T-cell (primary cell): ENCODE data around the gene SIRPG. TPM values are rescaled to one million over a fixed set of nuclear protein-coding genes. Genes with fewer than 3 reads are reported as not detected.
A peak's percentile ranks its signal among the peaks of the same experiment; 100 is the strongest.

Source experiments
- ATAC-seq, 4 experiments: fragments of 200-7000 bp in 3 of 4; fragments of 150-1000 bp in 1 of 4; cut with Tn5 transposase; replicated peaks in 1 of 4; 1 replicate in 3 of 4; 2 replicates in 1 of 4; pipeline ENCODE4 v1.10.0; 2021; ENCODE audit warnings: moderate library complexity in 3 of 4, mild to moderate bottlenecking in 2 of 4, moderate number of reproducible peaks in 1 of 4
- CTCF ChIA-PET, 2 donors: fragments of 300-600 bp; sonication (Branson Sonifier 250); formaldehyde crosslinking; loops; one replicate each; lab custom pipeline; 2022; ENCODE audit warnings: antibody characterized with exemption in 2 of 2; lab: Charles Lee
- POLR2A ChIA-PET, 2 donors: fragments of 300-600 bp; sonication (Branson Sonifier 250); formaldehyde crosslinking; loops; one replicate each; lab custom pipeline; 2022; ENCODE audit warnings: antibody characterized with exemption in 2 of 2; lab: Charles Lee
- DNase-seq, 35 experiments: peaks; one replicate each; pipeline versions ENCODE4 v3.0.0 to v3.0.0-alpha.2; 2013 to 2023
- H3K27ac ChIP-seq: one replicate; pipeline ENCODE4 v1.5.1; 2013; ENCODE audit warnings: low read length
- H3K27me3 ChIP-seq, 2 experiments: replicated peaks in 1 of 2; 1 replicate in 1 of 2; 2 replicates in 1 of 2; pipeline versions ENCODE4 v1.6.1 to v1.7.0; 2013; ENCODE audit warnings: low read length in 1 of 2, mixed read lengths in 1 of 2; ENCODE audit not compliant: control insufficient read depth in 2 of 2, insufficient read depth in 2 of 2; ENCODE audit errors: extremely low read depth in 1 of 2
- H3K36me3 ChIP-seq, 2 donors: 1 replicate in 1 of 2; 2 replicates in 1 of 2; pipeline versions ENCODE4 v1.6.1 to v1.7.0; 2013; ENCODE audit warnings: low read length in 1 of 2; ENCODE audit not compliant: control insufficient read depth in 2 of 2, insufficient read depth in 1 of 2; ENCODE audit errors: extremely low read depth in 1 of 2
- H3K4me1 ChIP-seq, 2 experiments: 1 replicate in 1 of 2; 2 replicates in 1 of 2; pipeline versions ENCODE4 v1.6.1 to v1.7.0; 2013; ENCODE audit warnings: low read length in 2 of 2, mixed read lengths in 1 of 2; ENCODE audit not compliant: insufficient read depth in 2 of 2, control insufficient read depth in 1 of 2; ENCODE audit errors: extremely low read depth in 1 of 2
- H3K4me3 ChIP-seq, 2 donors: 1 replicate in 1 of 2; 2 replicates in 1 of 2; pipeline versions ENCODE4 v1.5.1 to v1.7.0; 2013; ENCODE audit warnings: mild to moderate bottlenecking in 2 of 2, low read length in 1 of 2, moderate library complexity in 1 of 2; ENCODE audit not compliant: control insufficient read depth in 1 of 2; ENCODE audit errors: extremely low read depth in 1 of 2
- H3K9me3 ChIP-seq: 2 replicates; pipeline ENCODE4 v1.7.0; 2013
- H3K27ac Mint-ChIP-seq, 2 donors: one replicate each; pipeline ENCODE4 v1.8.0; 2020 to 2021; ENCODE audit warnings: mild to moderate bottlenecking in 2 of 2, mixed read lengths in 2 of 2
- H3K27me3 Mint-ChIP-seq, 2 donors: one replicate each; pipeline ENCODE4 v1.8.0; 2021 to 2022; ENCODE audit warnings: mixed read lengths in 2 of 2
- H3K36me3 Mint-ChIP-seq: one replicate; pipeline ENCODE4 v1.8.0; 2021; ENCODE audit warnings: mixed read lengths
- H3K4me1 Mint-ChIP-seq, 3 donors: one replicate each; pipeline ENCODE4 v1.8.0; 2020 to 2022; ENCODE audit warnings: mixed read lengths in 3 of 3, mild to moderate bottlenecking in 1 of 3
- H3K4me3 Mint-ChIP-seq, 3 donors: one replicate each; pipeline ENCODE4 v1.8.0; 2020 to 2022; ENCODE audit warnings: mild to moderate bottlenecking in 3 of 3, mixed read lengths in 3 of 3, moderate library complexity in 3 of 3
- H3K9me3 Mint-ChIP-seq, 3 donors: one replicate each; pipeline ENCODE4 v1.8.0; 2020 to 2022; ENCODE audit warnings: mixed read lengths in 3 of 3
- WGBS: methylation state at CpG from one replicate; pipeline ENCODE4 v1.1.5; 2013; ENCODE audit warnings: missing lambda C conversion rate; ENCODE audit not compliant: insufficient coverage; 5-methylcytosine and 5-hydroxymethylcytosine counted together
- total RNA-seq, 35 experiments: library from RNA in 6 of 35; stranded (reverse) in 6 of 35; fragments of 120-200 nt in 1 of 35; gene quantifications; one replicate each; pipeline versions ENCODE4 v1.2.1 to v1.2.4 and lab custom pipeline; 2013 to 2026

The SIRPG gene
- total RNA-seq, 5 donors from 2014 or later (not counting 1 experiment from before 2014, with no cell fraction given): 25.4 to 59.5 (median 28.6) TPM

GRCh38 chr20:1629321-1629720 is 28.3 kb downstream of the SIRPG start:
- H3K27ac Mint-ChIP-seq: peak overlapping the region; percentile 81 to 89
- 93% methylated on average over 4 of the region's 5 CpGs for WGBS
- POLR2A ChIA-PET: interaction anchor here in 1 of 2 donors (0.6 kb wide), 1 partner anchor 48 kb away, joined by 3 read pairs; no protein-coding TSS in a partner anchor

DNA sequence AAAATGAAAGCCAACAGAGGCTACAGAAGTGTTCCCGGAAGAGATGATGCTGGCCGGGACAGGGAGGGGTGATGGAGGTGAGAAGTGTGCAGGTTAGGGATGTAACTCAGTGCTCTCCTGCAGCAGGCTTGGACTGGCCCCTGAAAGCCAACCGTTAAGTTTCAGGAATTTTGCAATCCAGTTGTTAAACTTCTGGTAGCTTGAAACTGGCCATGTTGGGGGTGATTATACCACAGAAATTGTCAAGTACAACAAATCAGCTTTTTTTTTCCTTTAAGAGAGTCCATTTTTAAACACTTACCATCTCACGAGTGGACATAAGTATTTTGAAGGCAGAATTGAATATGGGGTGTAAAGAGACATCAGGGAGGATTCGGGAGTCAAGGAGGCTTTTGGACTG is 29.0 kb downstream of the SIRPG start:
- peak overlapping the region; percentile 81 to 89 for H3K27ac Mint-ChIP-seq
- no peaks in the 10 kb centered on the region for H3K27me3 Mint-ChIP-seq
- peaks cover 37% of the 10 kb centered on the region for H3K36me3 Mint-ChIP-seq
- H3K36me3 ChIP-seq: peaks cover 11 to 54% of the 10 kb centered on the region in 2 donors
- no peaks in the 10 kb centered on the region for H3K9me3 ChIP-seq
- no peak overlapping the region for H3K4me3 ChIP-seq
- no peaks in the 10 kb centered on the region for H3K27me3 ChIP-seq
- POLR2A ChIA-PET: no interaction called here
- H3K4me3 Mint-ChIP-seq: no peak overlapping the region
- DNase-seq (no peak), ATAC-seq (no peak)
- H3K27ac ChIP-seq: no peak overlapping the region
- H3K9me3 Mint-ChIP-seq: no peaks in the 10 kb centered on the region
- H3K4me1 ChIP-seq: peaks cover 0 to 16% of the 10 kb centered on the region in 2 experiments
- CTCF ChIA-PET: no interaction called here
- H3K4me1 Mint-ChIP-seq: peaks cover 65 to 79% (median 74%) of the 10 kb centered on the region in 3 donors
- 100% methylated on average over 3 of the region's 5 CpGs for WGBS

More at GRCh38 chr20:1629321-1629720, 28.3 kb downstream of the SIRPG start:
- H3K9me3 Mint-ChIP-seq: no peaks in the 10 kb centered on the region
- H3K4me1 Mint-ChIP-seq: peaks cover 65 to 79% (median 71%) of the 10 kb centered on the region in 3 donors
- no peak overlapping the region for H3K4me3 Mint-ChIP-seq
- ATAC-seq: no peak
- peaks cover 41% of the 10 kb centered on the region for H3K36me3 Mint-ChIP-seq
- H3K4me1 ChIP-seq: peaks cover 0 to 16% of the 10 kb centered on the region in 2 experiments
- peaks cover 13 to 55% of the 10 kb centered on the region in 2 donors for H3K36me3 ChIP-seq
- H3K27ac ChIP-seq: no peak overlapping the region
- no peak for DNase-seq
- no peak overlapping the region for H3K4me3 ChIP-seq
- no peaks in the 10 kb centered on the region for H3K27me3 ChIP-seq
- no peaks in the 10 kb centered on the region for H3K9me3 ChIP-seq
- no peaks in the 10 kb centered on the region for H3K27me3 Mint-ChIP-seq
- CTCF ChIA-PET: no interaction called here

DNA sequence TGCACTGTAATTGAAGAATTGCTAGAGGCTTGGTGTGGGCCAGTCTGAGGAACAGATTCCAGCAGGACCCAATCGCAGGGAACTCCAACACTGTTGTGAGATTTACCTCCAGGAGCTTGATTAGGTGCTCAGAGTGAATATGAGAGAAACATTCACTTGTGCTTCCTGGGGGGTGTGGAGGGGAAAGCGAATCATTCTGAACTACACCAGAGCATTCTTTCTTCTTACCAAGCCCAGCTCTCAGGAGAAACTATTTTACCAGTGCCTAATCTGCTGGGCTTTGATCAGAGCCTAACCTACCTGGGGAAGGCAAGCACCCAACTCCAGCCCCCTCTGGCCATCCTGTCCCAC is 30.4 kb downstream of the SIRPG start:
- peaks cover 11 to 48% of the 10 kb centered on the region in 2 donors for H3K36me3 ChIP-seq
- H3K27ac ChIP-seq: peak overlapping the region; percentile 44
- ChIA-PET CTCF (interaction anchor here in 1 of 2 donors (1.1 kb wide), 1 partner anchor 71 kb away, joined by 3 read pairs; no protein-coding TSS in a partner anchor), POLR2A (no interaction called here)
- no peak for ATAC-seq
- Mint-ChIP-seq H3K27me3 (no peaks in the 10 kb centered on the region), H3K27ac (peak overlapping the region; percentile 82 to 92), H3K4me1 (peaks cover 65 to 80% (median 74%) of the 10 kb centered on the region in 3 donors), H3K4me3 (no peak overlapping the region), H3K9me3 (no peaks in the 10 kb centered on the region), H3K36me3 (peaks cover 30% of the 10 kb centered on the region)
- no peaks in the 10 kb centered on the region for H3K9me3 ChIP-seq
- DNase-seq: no peak
- WGBS: 67% methylated on average over 1 of the region's 2 CpGs
- peaks cover 5 to 25% of the 10 kb centered on the region in 2 experiments for H3K4me1 ChIP-seq
- H3K4me3 ChIP-seq: no peak overlapping the region
- no peaks in the 10 kb centered on the region for H3K27me3 ChIP-seq

GRCh38 chr20:1626528-1627199 is 30.9 kb downstream of the SIRPG start:
- DNase-seq (no peak), ATAC-seq (no peak)
- 88% methylated on average over 2 of the region's 3 CpGs for WGBS
- Histone ChIP-seq H3K27ac (peak overlapping the region; percentile 44), H3K4me3 (no peak overlapping the region), H3K27me3 (no peaks in the 10 kb centered on the region), H3K4me1 (peaks cover 7 to 24% of the 10 kb centered on the region in 2 experiments), H3K9me3 (no peaks in the 10 kb centered on the region), H3K36me3 (peaks cover 11 to 44% of the 10 kb centered on the region in 2 donors)
- Mint-ChIP-seq H3K4me3 (no peak overlapping the region), H3K27ac (peak overlapping the region; percentile 86 to 92), H3K27me3 (no peaks in the 10 kb centered on the region), H3K4me1 (peaks cover 65 to 80% (median 72%) of the 10 kb centered on the region in 3 donors), H3K9me3 (no peaks in the 10 kb centered on the region), H3K36me3 (peaks cover 30% of the 10 kb centered on the region)
- POLR2A ChIA-PET: no interaction called here
- CTCF ChIA-PET: interaction anchor here in 1 of 2 donors (1.1 kb wide), 1 partner anchor 70 kb away, joined by 3 read pairs; no protein-coding TSS in a partner anchor

- CTCF ChIA-PET: interaction anchor here in 1 of 2 donors (0.6 kb wide), 1 partner anchor 1519 kb away, joined by 3 read pairs; no protein-coding TSS in a partner anchor
- H3K4me3 Mint-ChIP-seq: no peak overlapping the region
- Histone ChIP-seq H3K27ac (no peak overlapping the region), H3K4me1 (peaks cover 19 to 27% of the 10 kb centered on the region in 2 experiments), H3K4me3 (no peak overlapping the region), H3K9me3 (no peaks in the 10 kb centered on the region), H3K27me3 (no peaks in the 10 kb centered on the region), H3K36me3 (peaks cover 10 to 31% of the 10 kb centered on the region in 2 donors)
- peak overlapping the region; percentile 66 to 84 for H3K27ac Mint-ChIP-seq
- ATAC-seq (no peak), DNase-seq (no peak)
- H3K36me3 Mint-ChIP-seq: peaks cover 26% of the 10 kb centered on the region
- H3K9me3 Mint-ChIP-seq: no peaks in the 10 kb centered on the region
- no CpG with 5 or more reads among the region's 2 CpGs for WGBS
- H3K4me1 Mint-ChIP-seq: peaks cover 74 to 86% (median 81%) of the 10 kb centered on the region in 3 donors
- H3K27me3 Mint-ChIP-seq: no peaks in the 10 kb centered on the region
- POLR2A ChIA-PET: interaction anchor here in 1 of 2 donors (0.5 kb wide), 2 partner anchors 65 to 1660 kb away, joined by 3 read pairs; no protein-coding TSS in a partner anchor
These were observed 32.4 kb downstream of the SIRPG start for GRCh38 chr20:1625083-1625690.

GRCh38 chr20:1623501-1624205 is 33.9 kb downstream of the SIRPG start:
- Histone ChIP-seq H3K27ac (peak overlapping the region; percentile 4), H3K9me3 (no peaks in the 10 kb centered on the region), H3K4me3 (no peak overlapping the region), H3K4me1 (peaks cover 27 to 37% of the 10 kb centered on the region in 2 experiments), H3K36me3 (peaks cover 8 to 19% of the 10 kb centered on the region in 2 donors), H3K27me3 (no peaks in the 10 kb centered on the region)
- H3K27me3 Mint-ChIP-seq: no peaks in the 10 kb centered on the region
- H3K4me1 Mint-ChIP-seq: peaks cover 87 to 94% (median 89%) of the 10 kb centered on the region in 3 donors
- peak overlapping the region; percentile 89 to 90 for H3K27ac Mint-ChIP-seq
- ATAC-seq (no peak), DNase-seq (no peak)
- ChIA-PET POLR2A (no interaction called here), CTCF (no interaction called here)
- peak overlapping the region in 1 of 3 donors; percentile 46 for H3K4me3 Mint-ChIP-seq
- peaks cover 0 to 2% (median 0%) of the 10 kb centered on the region in 3 donors for H3K9me3 Mint-ChIP-seq
- peaks cover 16% of the 10 kb centered on the region for H3K36me3 Mint-ChIP-seq
- 81% methylated on average over 4 of the region's 14 CpGs for WGBS
